T47D (cell line): ENCODE measurements around the gene PHLDB1.
"Not testable (repeated sequence)": the region's sequence is repeated elsewhere in the genome, so short reads cannot be mapped to it uniquely, and the experiment has no call there.

ENCODE experiments used
- DNase-seq, 2 experiments: peaks; one replicate each; pipeline versions ENCODE4 v3.0.0 to v3.0.0-alpha.2; 2011 to 2012; ENCODE audit warnings: low read depth in 1 of 2, low spot score in 1 of 2
- JUND ChIP-seq: IDR thresholded peaks from 2 replicates; pipeline ENCODE4 v1.6.1; 2012; ENCODE audit warnings: low read depth
- in situ Hi-C: cut with HindIII; loops from 2 replicates; pipeline ENCODE4 v1.10.0; 2016; ENCODE audit warnings: low sequenced_read_pairs, low pct_unique_long_range_greater_than_20kb

PHLDB1 gene

DNA sequence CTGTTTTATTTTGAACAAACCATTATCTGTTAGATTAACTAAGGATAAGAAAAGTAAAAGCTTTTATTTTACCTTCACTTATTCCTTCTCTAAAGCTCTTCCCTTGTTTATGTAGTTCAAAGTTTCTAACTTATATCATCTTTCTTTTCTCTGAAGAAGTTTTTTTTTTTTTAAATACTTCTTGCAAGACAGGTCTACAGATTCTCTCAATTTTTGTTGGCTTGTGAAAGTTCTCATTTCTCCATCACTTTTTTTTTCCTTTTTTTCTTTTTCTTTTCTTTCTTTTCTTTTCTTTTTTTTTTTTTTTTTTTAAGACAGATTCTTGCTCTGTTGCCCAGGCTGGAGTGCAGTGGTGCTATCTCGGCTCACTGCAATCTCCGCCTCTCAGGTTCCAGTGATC lies 76.8 kb downstream of the PHLDB1 start:
- no peak for DNase-seq
- TF ChIP-seq JUND: no peak
- in situ Hi-C loops: no loop called here

DNA sequence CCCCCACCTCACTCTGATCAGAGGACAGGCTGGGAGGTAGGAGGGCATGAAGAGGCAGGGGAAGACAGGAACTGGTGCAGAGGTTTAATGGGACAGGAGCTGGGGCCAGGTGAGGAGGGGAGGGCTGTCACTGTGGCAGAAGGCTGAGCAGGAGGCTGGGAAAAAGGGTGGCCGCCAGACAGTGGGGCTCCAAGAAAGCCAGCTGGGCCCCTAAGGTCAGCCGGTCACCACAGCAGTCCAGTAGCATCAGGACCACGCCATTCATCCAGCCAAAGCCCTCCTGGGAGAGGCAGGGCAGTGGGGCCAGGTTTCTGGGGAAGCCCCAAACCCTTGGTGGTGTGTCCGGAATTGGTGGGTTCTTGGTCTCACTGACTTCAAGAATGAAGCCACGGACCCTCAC lies 80.5 kb downstream of the PHLDB1 start:
- no peak for TF ChIP-seq JUND
- no peak for DNase-seq
- in situ Hi-C loops: no loop called here

- DNase-seq, in situ Hi-C loops: not testable (repeated sequence)
Observed at GRCh38 chr11:118688339-118688738, 80.9 kb downstream of the PHLDB1 start.

- in situ Hi-C loops: no loop called here
- no peak for TF ChIP-seq JUND
- no peak for DNase-seq
Observed at GRCh38 chr11:118688851-118689502, 81.6 kb downstream of the PHLDB1 start.

- in situ Hi-C loops: no loop called here
- no peak for TF ChIP-seq JUND
- no peak for DNase-seq
Observed at GRCh38 chr11:118689503-118689851, 82.1 kb downstream of the PHLDB1 start.

GRCh38 chr11:118689852-118690552 lies 82.6 kb downstream of the PHLDB1 start:
- TF ChIP-seq JUND: no peak
- DNase-seq: peak; percentile 90 to 98
- in situ Hi-C loops: no loop called here

GRCh38 chr11:118690553-118691304 lies 83.3 kb downstream of the PHLDB1 start:
- no peak for DNase-seq
- in situ Hi-C loops: no loop called here
- no peak for TF ChIP-seq JUND

- in situ Hi-C loops: no loop called here
- TF ChIP-seq JUND: no peak
- DNase-seq: no peak
Observed at GRCh38 chr11:118691926-118692830, 84.8 kb downstream of the PHLDB1 start.

DNA sequence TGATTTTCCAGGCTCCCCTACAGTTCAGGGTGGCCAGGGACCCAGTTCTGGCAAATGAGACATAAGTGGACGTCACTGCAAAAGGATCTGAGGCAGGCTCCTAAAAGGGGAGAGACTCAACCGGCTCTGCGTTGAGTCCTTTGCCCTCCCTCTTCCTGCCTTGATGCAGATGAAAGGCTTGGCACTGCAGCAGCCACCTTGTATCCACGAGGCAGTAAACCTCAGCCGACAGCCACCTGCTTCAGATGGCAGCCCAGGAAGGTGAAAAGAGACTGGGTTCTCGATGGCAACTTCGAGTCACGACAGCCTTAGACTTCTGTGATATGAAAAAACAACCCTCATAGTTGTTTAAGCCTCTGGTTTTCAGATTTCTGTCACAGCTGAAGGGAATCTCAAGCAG lies 86.8 kb downstream of the PHLDB1 start:
- in situ Hi-C loops: no loop called here
- TF ChIP-seq JUND: no peak
- DNase-seq: no peak

DNA sequence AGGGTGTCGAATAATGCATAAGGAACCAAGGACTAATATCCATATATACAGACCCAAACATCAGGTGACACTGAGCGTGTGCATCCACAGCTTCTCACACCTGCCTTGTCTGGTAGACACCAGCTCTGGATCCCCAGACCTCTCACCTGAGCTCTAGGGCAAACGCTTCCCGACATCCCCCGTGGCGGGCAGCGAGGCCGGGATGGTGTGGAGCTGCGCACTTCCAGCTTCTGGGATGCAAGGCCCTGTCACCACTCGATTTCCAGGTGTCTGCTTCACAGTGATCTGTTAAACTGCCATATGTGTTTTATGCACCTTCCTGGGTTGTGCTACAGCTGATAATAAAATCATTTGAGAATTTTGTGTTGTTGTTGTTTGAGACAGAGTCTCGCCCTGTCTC lies 87.4 kb downstream of the PHLDB1 start:
- DNase-seq: no peak
- no peak for TF ChIP-seq JUND
- in situ Hi-C loops: no loop called here

GRCh38 chr11:118696673-118697226 lies 89.3 kb downstream of the PHLDB1 start:
- DNase-seq: peak in 1 of 2 experiments; percentile 16
- TF ChIP-seq JUND: no peak
- in situ Hi-C loops: no loop called here

- no peak for DNase-seq
- in situ Hi-C loops: no loop called here
- no peak for TF ChIP-seq JUND
Observed at GRCh38 chr11:118697346-118697745, 89.9 kb downstream of the PHLDB1 start.
